IMR-90 (cell line): ENCODE data around the gene ARTN. TPM values are rescaled to one million over a fixed set of nuclear protein-coding genes. Genes with fewer than 3 reads are reported as not detected.

ENCODE experiments used
- ATAC-seq: fragments of 200-7000 bp; cut with Tn5 transposase; 2 replicates; pipeline ENCODE4 v1.9.1; 2020; ENCODE audit warnings: low read depth, mild to moderate bottlenecking, moderate library complexity
- BruUV-seq: library from RNA; stranded (reverse); fragments of 400-500 nt; replicated peaks from 2 replicates; lab custom pipeline; 2021; lab: Mats Ljungman, UMichigan
- CTCF ChIA-PET: fragments of 300-600 bp; formaldehyde crosslinking; extraction: SDS; loops from one replicate; lab custom pipeline; 2021; ENCODE audit warnings: antibody characterized with exemption; lab: Yijun Ruan, JAX
- POLR2A ChIA-PET: fragments of 300-600 bp; sonication (Branson Sonifier 250); formaldehyde crosslinking; loops from one replicate; lab custom pipeline; 2022; ENCODE audit warnings: antibody characterized with exemption; ENCODE audit not compliant: unreplicated experiment; lab: Charles Lee
- DNase-seq: peaks from one replicate; pipeline ENCODE4 v3.0.0; 2013
- H2AFZ ChIP-seq: replicated peaks from 2 replicates; pipeline ENCODE3; 2013; ENCODE audit warnings: low read length, mild to moderate bottlenecking; ENCODE audit not compliant: poor library complexity
- H2AK5ac ChIP-seq: 2 replicates; pipeline ENCODE4 v1.6.1; 2013; ENCODE audit warnings: low read depth, low read length, inconsistent platforms
- H2AK9ac ChIP-seq: replicated peaks from 2 replicates; pipeline ENCODE3; 2013; ENCODE audit warnings: mild to moderate bottlenecking, low read depth, low read length, moderate library complexity; ENCODE audit not compliant: poor library complexity
- H2BK120ac ChIP-seq: 2 replicates; pipeline ENCODE4 v1.6.1; 2013; ENCODE audit warnings: low read depth, low read length, inconsistent platforms
- H2BK15ac ChIP-seq: 3 replicates; pipeline ENCODE4 v1.6.1; 2013; ENCODE audit warnings: low read depth, low read length, inconsistent platforms
- H2BK20ac ChIP-seq: 2 replicates; pipeline ENCODE4 v1.6.1; 2013; ENCODE audit warnings: low read depth, mild to moderate bottlenecking, inconsistent platforms, low read length, moderate library complexity
- H2BK5ac ChIP-seq: 2 replicates; pipeline ENCODE4 v1.6.1; 2013; ENCODE audit warnings: mild to moderate bottlenecking, low read depth, low read length, inconsistent platforms; ENCODE audit not compliant: poor library complexity, severe bottlenecking
- H3K14ac ChIP-seq: replicated peaks from 2 replicates; pipeline ENCODE4 v1.6.1; 2013; ENCODE audit warnings: low read depth, low read length, inconsistent platforms
- H3K18ac ChIP-seq: 2 replicates; pipeline ENCODE4 v1.6.1; 2013; ENCODE audit warnings: low read depth, low read length, control low read depth
- H3K23ac ChIP-seq: 2 replicates; pipeline ENCODE4 v1.6.1; 2013; ENCODE audit warnings: low read depth, low read length, inconsistent platforms
- H3K27ac ChIP-seq: 2 replicates; pipeline ENCODE4 v1.5.1; 2013; ENCODE audit warnings: mild to moderate bottlenecking, control low read depth, low read length; ENCODE audit not compliant: insufficient read depth
- H3K27me3 ChIP-seq: 2 replicates; pipeline ENCODE4 v1.6.1; 2013; ENCODE audit warnings: low read length; ENCODE audit not compliant: control insufficient read depth, insufficient read depth
- H3K36me3 ChIP-seq: 2 replicates; pipeline ENCODE4 v1.6.1; 2013; ENCODE audit warnings: low read length, mixed read lengths; ENCODE audit not compliant: control insufficient read depth, insufficient read depth
- H3K4ac ChIP-seq: 2 replicates; pipeline ENCODE4 v1.6.1; 2013; ENCODE audit warnings: low read depth, low read length, inconsistent platforms
- H3K4me1 ChIP-seq: 2 replicates; pipeline ENCODE4 v1.6.1; 2013; ENCODE audit warnings: low read length, mixed read lengths; ENCODE audit not compliant: control insufficient read depth, insufficient read depth
- H3K4me2 ChIP-seq: 2 replicates; pipeline ENCODE4 v1.6.1; 2013; ENCODE audit warnings: low read depth, mild to moderate bottlenecking, control low read depth, low read length, moderate library complexity
- H3K4me3 ChIP-seq: 2 replicates; pipeline ENCODE4 v1.5.1; 2013; ENCODE audit warnings: low read depth, mild to moderate bottlenecking, control low read depth, low read length, moderate library complexity; ENCODE audit not compliant: insufficient read depth
- H3K56ac ChIP-seq: 2 replicates; pipeline ENCODE4 v1.6.1; 2013; ENCODE audit warnings: low read length, inconsistent platforms; ENCODE audit not compliant: insufficient read depth; ENCODE audit errors: extremely low read depth
- H3K79me1 ChIP-seq, 2 experiments: 2 replicates each; pipeline ENCODE4 v1.6.1; 2013; ENCODE audit warnings: low read length in 2 of 2, inconsistent platforms in 1 of 2, low read depth in 1 of 2
- H3K9ac ChIP-seq: 2 replicates; pipeline ENCODE4 v1.6.1; 2013; ENCODE audit warnings: low read depth, low read length, control low read depth
- H3K9me1 ChIP-seq: 2 replicates; pipeline ENCODE4 v1.6.1; 2013; ENCODE audit warnings: low read length, inconsistent platforms; ENCODE audit not compliant: insufficient read depth
- H3K9me3 ChIP-seq: 2 replicates; pipeline ENCODE4 v1.6.1; 2013; ENCODE audit warnings: low read length; ENCODE audit not compliant: control insufficient read depth, insufficient read depth
- H4K20me1 ChIP-seq: 2 replicates; pipeline ENCODE4 v1.6.1; 2013; ENCODE audit warnings: low read length, inconsistent platforms; ENCODE audit not compliant: insufficient read depth
- H4K5ac ChIP-seq: 2 replicates; pipeline ENCODE4 v1.6.1; 2013; ENCODE audit warnings: mild to moderate bottlenecking, low read depth, low read length, control low read depth
- H4K8ac ChIP-seq, 2 experiments: 2 replicates each; pipeline ENCODE4 v1.6.1; 2013; ENCODE audit warnings: low read depth in 2 of 2, low read length in 2 of 2, control low read depth in 1 of 2, inconsistent platforms in 1 of 2
- H4K91ac ChIP-seq: 2 replicates; pipeline ENCODE4 v1.6.1; 2013; ENCODE audit warnings: low read depth, low read length, inconsistent platforms; ENCODE audit not compliant: insufficient read depth
- CHD1 ChIP-seq: IDR thresholded peaks from 2 replicates; pipeline ENCODE4 v1.6.1; 2012; ENCODE audit warnings: low read depth, low read length, improper control_type of control experiment
- ELK1 ChIP-seq: fragments of 150-350 bp; IDR thresholded peaks from 2 replicates; pipeline ENCODE4 v1.6.1; 2016; ENCODE audit warnings: low read depth, mild to moderate bottlenecking, low read length, moderate library complexity, borderline replicate concordance
- MAZ ChIP-seq: IDR thresholded peaks from 2 replicates; pipeline ENCODE4 v1.6.1; 2012; ENCODE audit warnings: low read depth, mild to moderate bottlenecking, low read length, improper control_type of control experiment, moderate library complexity, borderline replicate concordance
- MXI1 ChIP-seq: IDR thresholded peaks from 2 replicates; pipeline ENCODE4 v1.6.1; 2012; ENCODE audit warnings: low read depth, mild to moderate bottlenecking, low read length, moderate library complexity, borderline replicate concordance
- NFE2L2 ChIP-seq: fragments of 150-350 bp; IDR thresholded peaks from 2 replicates; pipeline ENCODE4 v1.6.1; 2016; ENCODE audit warnings: low read depth, mild to moderate bottlenecking, low read length
- POLR2A ChIP-seq: IDR thresholded peaks from 2 replicates; pipeline ENCODE4 v1.6.1; 2012; ENCODE audit warnings: mild to moderate bottlenecking, low read depth, low read length
- RFX5 ChIP-seq: IDR thresholded peaks from 2 replicates; pipeline ENCODE4 v1.8.0; 2012; ENCODE audit warnings: low read depth, mild to moderate bottlenecking, low read length, moderate library complexity
- USF2 ChIP-seq: fragments of 150-350 bp; IDR thresholded peaks from 2 replicates; pipeline ENCODE4 v1.6.1; 2017; ENCODE audit warnings: mild to moderate bottlenecking, antibody characterized with exemption, low read length, low read depth
- WGBS, 2 experiments: methylation state at CpG; one replicate each; pipeline versions ENCODE4 v1.1.5 to v1.1.7; 2013; ENCODE audit warnings: missing lambda C conversion rate in 2 of 2; ENCODE audit not compliant: insufficient read length in 1 of 2; ENCODE audit errors: extremely low coverage in 2 of 2; 5-methylcytosine and 5-hydroxymethylcytosine counted together
- dilution Hi-C: fragments of 300-500 bp; cut with HindIII; formaldehyde crosslinking; loops from one replicate; pipeline ENCODE4 v1.14.3; 2018; ENCODE audit warnings: low sequenced_read_pairs; ENCODE audit not compliant: unreplicated experiment
- in situ Hi-C: fragments of 300-500 bp; cut with MboI; formaldehyde crosslinking; loops from 3 replicates; pipeline ENCODE4 v1.14.3; 2019; ENCODE audit warnings: low sequenced_read_pairs, inconsistent platforms, mixed read lengths
- intact Hi-C: fragments of 100-400 bp; cut with micrococcal nuclease; formaldehyde crosslinking; loops from 2 replicates; pipeline ENCODE4 v1.10.0; 2022
- polyA plus RNA-seq, 3 experiments: library from polyadenylated mRNA; depleted of rRNA; stranded (reverse); fragments of >200 nt; gene quantifications; 2 replicates each; pipeline ENCODE4 v1.2.3, GENCODE V29; 2012; ENCODE audit warnings: low replicate concordance in 1 of 3
- total RNA-seq: library from RNA; depleted of rRNA; stranded (reverse); fragments of >200 nt; gene quantifications from 2 replicates; pipeline ENCODE4 v1.2.3, GENCODE V29; 2012

Gene ARTN
- total and polyA plus RNA-seq, 2 of the 4 experiments (the other 2 are of a cell fraction), result 0.29 TPM; not detected in 1

- Histone ChIP-seq H3K9me1 (peaks cover 2% of the 10 kb centered on the region; the same call in 1 of the 2 replicates), H3K14ac (no peak overlapping the region), H3K9ac (no peak overlapping the region), H3K4me2 (no peak overlapping the region), H3K23ac (no peak overlapping the region), H3K9me3 (no peaks in the 10 kb centered on the region), H3K27ac (no peak overlapping the region), H3K18ac (no peak overlapping the region), H3K4me3 (no peak overlapping the region), H2AK9ac (no peak overlapping the region), H4K20me1 (no peaks in the 10 kb centered on the region), H3K4ac (no peak overlapping the region), H3K79me1 (no peaks in the 10 kb centered on the region; a peak in 1 of 4 replicates), H2AFZ (no peak overlapping the region), H3K27me3 (no peaks in the 10 kb centered on the region), H2BK5ac (no peak overlapping the region), H2BK15ac (no peak overlapping the region), H3K36me3 (peaks cover 29% of the 10 kb centered on the region), H3K56ac (no peak overlapping the region), H4K91ac (no peak overlapping the region), H2BK20ac (no peak overlapping the region), H2AK5ac (no peak overlapping the region), H3K4me1 (no peaks in the 10 kb centered on the region), H4K8ac (no peak overlapping the region), H2BK120ac (no peak overlapping the region), H4K5ac (no peak overlapping the region)
- intact Hi-C loops (no loop called here), in situ Hi-C loops (no loop called here), dilution Hi-C loops (no loop called here)
- DNase-seq (no peak), ATAC-seq (no peak)
- CTCF ChIA-PET, result interaction anchor here (1.4 kb wide), 1 partner anchor 33 kb away, joined by 3 read pairs; no protein-coding TSS in a partner anchor
- POLR2A ChIA-PET, result no interaction called here
- TF ChIP-seq RFX5 (no peak), ELK1 (no peak), MAZ (no peak), MXI1 (no peak), CHD1 (no peak), USF2 (no peak), NFE2L2 (no peak), POLR2A (no peak)
- 100% methylated on average over 1 of the region's 4 CpGs; no CpG with 5 or more reads in 1 of the 2 experiments for WGBS, 2 experiments
- no TSS peak for BruUV-seq
Measured at GRCh38 chr1:43902058-43902831, 31.4 kb upstream of the ARTN start.
